Left kidney (tissue), 2 donors: Measurements from ENCODE around the gene RSRC2. TPM values are rescaled to one million over a fixed set of nuclear protein-coding genes. Genes with fewer than 3 reads are reported as not detected.
"Not testable (repeated sequence)": the region's sequence is repeated elsewhere in the genome, so short reads cannot be mapped to it uniquely, and the experiment has no call there.

Experiments used
- DNase-seq: peaks from one replicate; pipeline ENCODE4 v3.0.0-alpha.2; 2013
- polyA plus RNA-seq: library from polyadenylated mRNA; unstranded; fragments of 120-200 nt; gene quantifications from one replicate; pipeline ENCODE4 v1.2.1, GENCODE V29; 2013; ENCODE audit not compliant: insufficient read length

RSRC2 gene
- polyA plus RNA-seq, 1 donor, result 262 TPM

- DNase-seq, result no peak
These were observed 7.3 kb downstream of the RSRC2 start for GRCh38 chr12:122519418-122519817.

- DNase-seq, result no peak
These were observed 7.8 kb downstream of the RSRC2 start for GRCh38 chr12:122518908-122519307.

- no peak for DNase-seq
These were observed 8.9 kb downstream of the RSRC2 start for GRCh38 chr12:122517877-122518276.

GRCh38 chr12:122516544-122517361, 10.0 kb downstream of the RSRC2 start:
- no peak for DNase-seq

- DNase-seq, result no peak
These were observed 11.5 kb downstream of the RSRC2 start for GRCh38 chr12:122515275-122515674.

GRCh38 chr12:122513660-122514059, 13.1 kb downstream of the RSRC2 start:
- DNase-seq, result no peak

GRCh38 chr12:122513028-122513427, 13.7 kb downstream of the RSRC2 start:
- DNase-seq, result not testable (repeated sequence)

- no peak for DNase-seq
These were observed 18.6 kb downstream of the RSRC2 start for GRCh38 chr12:122508163-122508562.

- DNase-seq, result no peak
These were observed 20.3 kb downstream of the RSRC2 start for GRCh38 chr12:122506393-122506938.

- no peak for DNase-seq
These were observed 21.2 kb downstream of the RSRC2 start for GRCh38 chr12:122505419-122506051.

GRCh38 chr12:122503783-122504590, 22.7 kb downstream of the RSRC2 start:
- DNase-seq, result no peak

- no peak for DNase-seq
These were observed 23.5 kb downstream of the RSRC2 start for GRCh38 chr12:122503147-122503751.

- no peak for DNase-seq
These were observed 25.2 kb downstream of the RSRC2 start for GRCh38 chr12:122501489-122501989.

- peak; percentile 97 for DNase-seq
These were observed 25.8 kb downstream of the RSRC2 start, which contains the start of gene ZCCHC8 for GRCh38 chr12:122500685-122501488. Gene ZCCHC8, minus strand, starts transcription at chr12:122500932. Its CDS starts 92 bp downstream, at chr12:122500840.

GRCh38 chr12:122499991-122500684, 26.6 kb downstream of the RSRC2 start:
- peak; percentile 56 for DNase-seq

GRCh38 chr12:122495258-122495657, 31.5 kb downstream of the RSRC2 start:
- DNase-seq, result no peak

GRCh38 chr12:122493222-122493621, 33.5 kb downstream of the RSRC2 start:
- DNase-seq, result not testable (repeated sequence)

- no peak for DNase-seq
These were observed 34.7 kb downstream of the RSRC2 start for GRCh38 chr12:122491991-122492390.

GRCh38 chr12:122489038-122489437, 37.7 kb downstream of the RSRC2 start:
- DNase-seq, result no peak

GRCh38 chr12:122487807-122488206, 38.9 kb downstream of the RSRC2 start:
- not testable (repeated sequence) for DNase-seq
